HG02759 (cell line): ENCODE data around the gene VN1R5.
"Not testable (repeated sequence)": the region's sequence is repeated elsewhere in the genome, so short reads cannot be mapped to it uniquely, and the experiment has no call there.

Experiments used
- ATAC-seq: cut with Tn5 transposase; IDR thresholded peaks from one replicate; pipeline ENCODE4 v1.9.1; 2021; ENCODE audit warnings: mild to moderate bottlenecking, moderate library complexity; ENCODE audit not compliant: unreplicated experiment

Gene VN1R5

GRCh38 chr1:247255772-247256171 is at the start of gene VN1R5:
TSS of gene VN1R5 (plus strand) at chr1:247256072.
- ATAC-seq: not testable (repeated sequence)

GRCh38 chr1:247209396-247209795 is 46.5 kb upstream of the VN1R5 start:
- no peak for ATAC-seq

DNA sequence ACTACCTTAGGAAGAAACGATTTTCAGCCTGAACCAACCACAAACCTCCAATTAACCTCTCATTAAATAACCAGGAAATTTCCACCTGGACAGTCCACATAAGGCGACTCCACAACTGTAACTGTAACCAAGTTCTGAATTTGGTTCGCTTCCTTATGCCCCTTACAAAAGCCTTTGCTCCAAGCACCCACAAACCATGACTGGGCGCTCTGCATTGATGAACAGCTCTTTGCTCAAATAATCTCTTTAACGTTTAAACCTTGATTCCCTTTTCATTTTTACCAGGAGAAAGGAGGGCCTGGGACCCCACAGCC is 45.9 kb upstream of the VN1R5 start:
- peak; percentile 5 for ATAC-seq

DNA sequence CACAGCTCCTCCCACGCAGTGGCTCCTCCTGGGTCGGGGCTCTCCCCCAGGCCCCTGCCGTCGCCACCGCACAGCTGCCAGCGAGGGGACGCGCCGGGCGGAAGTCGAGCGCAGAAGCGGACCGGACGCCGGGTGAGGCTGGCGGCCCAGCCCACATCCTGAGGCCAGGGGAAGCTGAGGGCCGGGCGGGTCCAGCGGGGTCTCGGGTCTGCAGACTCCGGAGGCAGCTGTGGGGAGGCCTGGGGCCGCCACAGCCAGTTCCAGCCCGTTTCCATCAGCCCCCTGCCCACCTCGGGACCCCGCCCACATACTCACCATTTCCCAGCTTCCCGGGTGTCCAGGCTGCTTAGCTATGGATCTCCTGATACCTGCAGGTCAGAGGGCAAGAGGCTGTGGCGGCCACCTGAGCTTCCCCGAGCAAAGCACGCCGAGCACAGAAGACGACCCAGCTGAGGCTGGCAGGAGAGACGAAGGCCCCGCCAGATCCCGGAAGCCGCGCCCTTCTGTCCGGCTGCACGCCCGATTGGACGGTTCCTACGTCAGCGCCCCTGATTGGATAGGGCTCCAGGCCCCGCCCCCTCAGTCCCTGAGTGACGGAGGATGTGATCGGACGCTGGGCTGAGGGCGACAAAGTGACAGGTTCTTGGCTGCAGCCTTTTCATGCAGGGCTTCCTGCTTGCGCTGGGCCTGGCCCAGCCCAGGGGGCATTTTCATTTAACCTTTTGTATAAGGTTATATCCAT is 45.3 kb upstream of the VN1R5 start:
- ATAC-seq: peak; percentile 90

DNA sequence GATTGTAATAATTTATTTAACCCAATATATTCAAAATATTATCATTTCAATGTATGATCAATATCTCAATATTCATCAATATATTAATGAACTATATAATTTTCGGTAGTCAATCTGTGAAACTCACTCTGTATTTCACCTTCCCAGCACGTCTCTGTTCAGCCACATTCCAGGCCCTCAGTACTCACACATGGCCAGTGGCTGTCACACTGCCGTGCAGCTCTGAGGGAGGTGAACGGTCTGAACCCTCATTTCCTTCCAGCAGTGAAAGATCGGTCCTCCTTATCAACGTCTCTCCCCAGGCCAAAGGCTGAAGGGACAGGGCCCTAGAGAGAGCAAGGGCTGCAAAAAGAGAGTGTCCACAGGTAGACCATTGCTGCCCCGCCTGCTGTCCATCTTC is 44.5 kb upstream of the VN1R5 start:
- no peak for ATAC-seq

DNA sequence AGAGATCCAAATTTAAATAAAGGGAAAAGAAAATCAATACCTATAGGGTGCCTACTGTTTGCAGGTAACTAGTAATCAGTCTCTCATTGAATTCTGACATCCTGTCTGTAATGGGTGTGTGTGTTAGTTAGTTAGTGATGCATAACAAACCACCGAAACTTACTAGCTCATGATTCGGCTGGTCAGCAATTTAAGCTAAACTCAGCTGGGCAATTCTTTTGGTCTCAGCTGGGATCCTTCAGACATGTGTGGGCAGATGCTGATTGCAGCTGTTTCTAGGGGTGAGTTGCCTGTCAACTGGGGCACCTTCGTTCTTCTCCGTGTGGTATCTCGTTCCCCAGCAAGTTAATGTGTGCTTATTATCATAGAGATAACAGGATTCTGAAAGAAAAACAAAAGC is 43.9 kb upstream of the VN1R5 start:
- peak; percentile 58 for ATAC-seq

GRCh38 chr1:247212627-247213617 is 43.0 kb upstream of the VN1R5 start:
- ATAC-seq: no peak

GRCh38 chr1:247216261-247216660 is 39.6 kb upstream of the VN1R5 start:
- ATAC-seq: no peak

- ATAC-seq: no peak
These were observed 37.7 kb upstream of the VN1R5 start for GRCh38 chr1:247218121-247218651.

- ATAC-seq: not testable (repeated sequence)
These were observed 35.6 kb upstream of the VN1R5 start for GRCh38 chr1:247220280-247220679.

- no peak for ATAC-seq
These were observed 33.0 kb upstream of the VN1R5 start for GRCh38 chr1:247222840-247223239.

DNA sequence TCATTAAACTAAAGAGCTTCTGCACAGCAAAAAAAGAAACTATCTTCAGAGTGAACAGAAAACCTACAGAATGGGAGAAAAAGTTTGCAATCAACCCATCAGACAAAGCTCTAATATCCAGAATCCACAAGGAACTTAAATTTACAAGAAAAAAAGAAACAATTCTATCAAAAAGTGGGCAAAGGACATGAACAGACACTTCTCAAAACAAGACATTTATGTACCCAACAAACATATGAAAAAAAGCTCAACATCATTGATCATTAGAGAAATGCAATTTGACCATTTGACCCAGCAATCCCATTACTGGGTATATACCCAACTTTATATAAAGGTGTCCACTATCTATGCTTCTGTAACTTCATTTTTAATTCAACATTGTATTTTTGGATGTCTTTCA is 31.1 kb upstream of the VN1R5 start:
- no peak for ATAC-seq

DNA sequence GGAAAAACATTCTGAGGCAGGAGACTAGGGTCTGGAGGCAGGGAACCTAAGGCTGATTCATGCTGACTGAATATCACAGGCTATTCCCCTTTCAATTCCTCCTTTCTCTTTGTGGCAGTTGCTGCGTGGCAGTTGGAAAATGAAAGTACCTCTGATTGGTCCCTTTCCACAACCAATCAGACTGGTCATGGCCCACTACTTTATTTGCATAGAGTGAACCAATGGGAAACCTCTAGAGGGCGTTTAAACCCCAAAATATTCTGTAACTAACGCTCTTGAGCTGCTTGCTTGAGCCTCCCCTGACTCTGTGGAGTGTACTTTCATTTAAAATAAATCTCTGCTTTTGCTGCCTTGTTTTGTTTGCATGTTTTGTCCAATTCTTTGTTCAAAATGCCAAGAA is 27.7 kb upstream of the VN1R5 start:
- no peak for ATAC-seq

- ATAC-seq: no peak
These were observed 14.2 kb upstream of the VN1R5 start for GRCh38 chr1:247241691-247242090.

- ATAC-seq: no peak
These were observed 12.2 kb upstream of the VN1R5 start for GRCh38 chr1:247243524-247244137.

- ATAC-seq: no peak
These were observed 9.4 kb upstream of the VN1R5 start for GRCh38 chr1:247246325-247247115.

DNA sequence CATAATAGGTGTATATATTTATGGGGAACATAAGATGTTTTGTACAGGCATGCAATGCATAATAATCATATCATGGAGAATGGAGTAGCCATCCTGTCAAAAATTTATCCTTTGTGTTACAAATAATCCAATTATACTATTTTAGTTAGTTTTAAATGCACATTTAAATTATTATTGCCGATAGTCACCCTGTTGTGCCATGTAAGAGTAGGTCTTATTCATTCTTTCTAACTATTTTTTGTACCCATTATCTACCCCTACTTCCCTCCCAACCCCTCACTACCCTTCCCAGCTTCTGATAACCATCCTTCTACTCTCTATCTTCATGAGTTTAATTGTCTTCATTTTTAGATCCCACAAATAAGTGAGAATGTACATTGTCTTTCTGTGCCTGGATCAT is 8.3 kb upstream of the VN1R5 start:
- ATAC-seq: no peak

DNA sequence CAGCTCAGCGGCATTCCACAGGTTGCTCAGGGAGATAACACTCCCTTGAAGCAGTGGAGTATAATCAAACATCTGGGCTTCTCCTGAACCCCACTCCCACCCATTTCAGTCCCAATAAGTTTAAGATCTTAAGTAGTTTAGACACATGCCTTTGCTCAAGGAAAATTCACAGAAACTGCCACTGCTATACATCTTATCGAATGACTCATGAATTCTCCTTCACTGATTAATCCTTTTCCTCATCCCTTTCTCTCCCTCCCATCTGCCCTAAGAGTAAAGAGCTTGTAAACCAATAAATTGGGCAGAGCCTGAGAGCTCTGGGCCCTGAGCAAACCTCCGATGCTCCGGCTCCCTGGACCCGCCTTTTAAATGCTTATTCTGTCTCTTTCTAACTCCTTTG is 10.2 kb downstream of the VN1R5 start:
- no peak for ATAC-seq

DNA sequence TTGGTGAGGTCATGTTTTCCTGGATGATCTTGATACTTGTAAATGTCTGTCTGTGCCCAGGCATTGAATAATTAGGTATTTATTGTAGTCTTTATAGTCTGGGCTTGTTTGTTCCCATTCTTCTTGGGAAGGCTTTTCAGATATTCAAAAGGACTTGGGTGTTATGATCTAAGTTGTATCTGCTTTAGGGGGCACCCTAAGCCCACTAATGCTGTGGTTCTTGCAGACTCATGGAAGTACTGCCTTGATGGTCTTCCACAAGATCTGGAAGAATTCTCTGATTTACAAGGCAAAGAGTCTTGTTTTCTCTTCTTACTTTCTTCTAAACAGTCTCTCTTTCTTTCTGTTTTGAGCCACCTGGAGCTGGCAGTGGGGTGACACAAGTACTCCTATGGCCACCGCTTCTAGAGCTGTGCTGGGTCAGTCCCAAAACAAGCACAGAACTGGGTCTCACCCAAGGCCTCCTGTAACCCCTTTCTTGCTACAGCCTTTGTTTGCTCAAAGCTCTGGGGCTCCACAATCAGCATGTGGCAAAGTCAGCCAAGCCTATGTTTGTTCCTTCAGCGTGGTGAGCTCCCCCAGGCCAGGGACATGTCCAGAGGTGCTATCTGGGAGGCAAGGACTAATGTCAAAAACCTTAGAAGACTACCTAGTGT is 12.6 kb downstream of the VN1R5 start:
- ATAC-seq: no peak

DNA sequence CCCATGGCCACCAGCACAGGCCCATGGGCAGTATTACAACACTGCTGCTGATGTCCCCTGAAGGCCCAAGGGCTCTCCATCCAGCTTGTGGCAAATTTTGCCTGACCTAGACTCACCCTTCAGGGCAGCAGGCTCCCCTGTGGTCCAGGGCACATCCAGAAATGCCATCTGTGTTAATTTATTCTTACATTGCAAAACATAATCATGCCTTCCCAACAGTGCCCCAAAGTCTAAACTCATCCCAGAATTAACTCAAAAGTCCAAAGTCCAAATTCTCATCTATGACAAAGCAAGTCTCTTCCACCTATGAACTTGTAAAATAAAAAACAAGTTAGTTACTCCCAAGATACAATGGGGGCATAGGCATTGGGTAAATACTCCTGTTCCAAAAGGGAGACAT is 13.3 kb downstream of the VN1R5 start:
- ATAC-seq: no peak
